Activated CD8-positive, alpha-beta T cell treated with anti-CD3 and anti-CD28 coated beads, Interleukin-2, amount 10 ng/mL, durations not matched to agents 7 days and 5 days (primary cell): ENCODE measurements around the gene CMTM7. TPM values are rescaled to one million over a fixed set of nuclear protein-coding genes. Genes with fewer than 3 reads are reported as not detected.
A peak's percentile ranks its signal among the peaks of the same experiment; 100 is the strongest.

Source experiments
- ATAC-seq: fragments of 150-1000 bp; cut with Tn5 transposase; one replicate; pipeline ENCODE4 v1.10.0; 2021; ENCODE audit warnings: moderate library complexity
- CTCF ChIA-PET: fragments of 350-600 bp; sonication (Branson Sonifier 250); formaldehyde crosslinking; loops from one replicate; lab custom pipeline; 2021; ENCODE audit warnings: antibody characterized with exemption; lab: Charles Lee
- POLR2A ChIA-PET: fragments of 350-600 bp; sonication (Branson Sonifier 250); formaldehyde crosslinking; loops from one replicate; lab custom pipeline; 2021; ENCODE audit warnings: antibody characterized with exemption; lab: Charles Lee
- DNase-seq: peaks from one replicate; pipeline ENCODE4 v3.0.0-alpha.2; 2020
- H3K27ac Mint-ChIP-seq: one replicate; pipeline ENCODE4 v1.8.0; 2021; ENCODE audit warnings: mild to moderate bottlenecking, mixed read lengths
- H3K27me3 Mint-ChIP-seq: one replicate; pipeline ENCODE4 v1.8.0; 2021; ENCODE audit warnings: low read depth, mixed read lengths
- H3K36me3 Mint-ChIP-seq: one replicate; pipeline ENCODE4 v1.8.0; 2021; ENCODE audit warnings: low read depth, mixed read lengths
- H3K4me1 Mint-ChIP-seq: one replicate; pipeline ENCODE4 v1.8.0; 2021; ENCODE audit warnings: low read depth, mixed read lengths
- H3K4me3 Mint-ChIP-seq: one replicate; pipeline ENCODE4 v1.8.0; 2021; ENCODE audit warnings: mild to moderate bottlenecking, mixed read lengths
- H3K9me3 Mint-ChIP-seq: one replicate; pipeline ENCODE4 v1.8.0; 2022; ENCODE audit warnings: mixed read lengths; ENCODE audit not compliant: insufficient read depth
- total RNA-seq, 2 experiments: library from RNA; stranded (reverse); gene quantifications; one replicate each; pipeline ENCODE4 v1.2.3, GENCODE V29; 2021

The CMTM7 gene
- total RNA-seq, 2 experiments from 2014 or later: 38.3 to 42.3 TPM

- Mint-ChIP-seq H3K4me3 (no peak overlapping the region), H3K27ac (no peak overlapping the region), H3K9me3 (no peaks in the 10 kb centered on the region), H3K36me3 (peaks cover 11% of the 10 kb centered on the region), H3K4me1 (peaks cover 7% of the 10 kb centered on the region), H3K27me3 (no peaks in the 10 kb centered on the region)
- ChIA-PET POLR2A (no interaction called here), CTCF (interaction anchor here (0.9 to 1.3 kb wide), 2 partner anchors 26 to 172 kb away, joined by 3 to 5 read pairs; no protein-coding TSS in a partner anchor)
- DNase-seq: no peak
- no peak for ATAC-seq
Measured at GRCh38 chr3:32493437-32494414, 102.1 kb downstream of the CMTM7 start.

- ATAC-seq: no peak
- DNase-seq: no peak
- POLR2A ChIA-PET: interaction anchor here (0.6 kb wide), 1 partner anchor 40 kb away, joined by 4 read pairs; no protein-coding TSS in a partner anchor
- H3K4me3 Mint-ChIP-seq: no peak overlapping the region
- H3K27ac Mint-ChIP-seq: no peak overlapping the region
- H3K27me3 Mint-ChIP-seq: no peaks in the 10 kb centered on the region
- no peaks in the 10 kb centered on the region for H3K9me3 Mint-ChIP-seq
- peaks cover 13% of the 10 kb centered on the region for H3K36me3 Mint-ChIP-seq
- CTCF ChIA-PET: interaction anchor here (0.7 to 1.1 kb wide), 3 partner anchors 12 to 255 kb away, joined by 3 to 4 read pairs (median 3); no protein-coding TSS in a partner anchor
- H3K4me1 Mint-ChIP-seq: peaks cover 13% of the 10 kb centered on the region
Measured at GRCh38 chr3:32495085-32495484, 103.4 kb downstream of the CMTM7 start.

- POLR2A ChIA-PET: no interaction called here
Measured at GRCh38 chr3:32495609-32496008, 104.0 kb downstream of the CMTM7 start.

GRCh38 chr3:32498252-32498651, 106.6 kb downstream of the CMTM7 start:
- DNase-seq (no peak), ATAC-seq (no peak)
- CTCF ChIA-PET: interaction anchor here (0.9 to 1.0 kb wide), 3 partner anchors 9 to 123 kb away, joined by 3 to 4 read pairs (median 3); no protein-coding TSS in a partner anchor
- POLR2A ChIA-PET: interaction anchor here (0.8 kb wide), 1 partner anchor 174 kb away, joined by 4 read pairs; no protein-coding TSS in a partner anchor
- peaks cover 37% of the 10 kb centered on the region for H3K4me1 Mint-ChIP-seq
- H3K27ac Mint-ChIP-seq: no peak overlapping the region
- no peak overlapping the region for H3K4me3 Mint-ChIP-seq
- H3K9me3 Mint-ChIP-seq: no peaks in the 10 kb centered on the region
- no peaks in the 10 kb centered on the region for H3K27me3 Mint-ChIP-seq
- H3K36me3 Mint-ChIP-seq: peaks cover 21% of the 10 kb centered on the region

More at GRCh38 chr3:32495609-32496008, 104.0 kb downstream of the CMTM7 start:
- CTCF ChIA-PET: interaction anchor here (0.7 to 1.1 kb wide), 4 partner anchors 12 to 256 kb away, joined by 3 to 4 read pairs (median 3); no protein-coding TSS in a partner anchor
- Mint-ChIP-seq H3K4me1 (peaks cover 18% of the 10 kb centered on the region), H3K27ac (no peak overlapping the region), H3K36me3 (peaks cover 16% of the 10 kb centered on the region), H3K4me3 (no peak overlapping the region), H3K27me3 (no peaks in the 10 kb centered on the region), H3K9me3 (no peaks in the 10 kb centered on the region)
- no peak for DNase-seq
- no peak for ATAC-seq

- ChIA-PET CTCF (interaction anchor here (1.0 kb wide), 2 partner anchors 8 to 10 kb away, joined by 3 read pairs; no protein-coding TSS in a partner anchor), POLR2A (no interaction called here)
- Mint-ChIP-seq H3K9me3 (no peaks in the 10 kb centered on the region), H3K36me3 (peaks cover 21% of the 10 kb centered on the region), H3K27ac (no peak overlapping the region), H3K4me3 (no peak overlapping the region), H3K4me1 (peaks cover 38% of the 10 kb centered on the region), H3K27me3 (no peaks in the 10 kb centered on the region)
- no peak for ATAC-seq
- no peak for DNase-seq
Measured at GRCh38 chr3:32498992-32499391, 107.3 kb downstream of the CMTM7 start.

GRCh38 chr3:32499585-32499984, 107.9 kb downstream of the CMTM7 start:
- peaks cover 21% of the 10 kb centered on the region for H3K36me3 Mint-ChIP-seq
- no peak overlapping the region for H3K4me3 Mint-ChIP-seq
- ChIA-PET POLR2A (no interaction called here), CTCF (interaction anchor here (1.0 to 2.8 kb wide), 2 partner anchors 11 to 124 kb away, joined by 3 to 13 read pairs; no protein-coding TSS in a partner anchor)
- H3K27ac Mint-ChIP-seq: peak overlapping the region; percentile 28
- peaks cover 38% of the 10 kb centered on the region for H3K4me1 Mint-ChIP-seq
- DNase-seq: no peak
- H3K27me3 Mint-ChIP-seq: no peaks in the 10 kb centered on the region
- no peaks in the 10 kb centered on the region for H3K9me3 Mint-ChIP-seq
- no peak for ATAC-seq

GRCh38 chr3:32500231-32500630, 108.6 kb downstream of the CMTM7 start:
- Mint-ChIP-seq H3K4me1 (peaks cover 38% of the 10 kb centered on the region), H3K27ac (no peak overlapping the region), H3K4me3 (peak overlapping the region; percentile 23), H3K27me3 (peaks cover 3% of the 10 kb centered on the region), H3K9me3 (no peaks in the 10 kb centered on the region), H3K36me3 (peaks cover 21% of the 10 kb centered on the region)
- ChIA-PET CTCF (interaction anchor here (1.0 to 2.8 kb wide), 2 partner anchors 11 to 124 kb away, joined by 3 to 13 read pairs; no protein-coding TSS in a partner anchor), POLR2A (no interaction called here)
- ATAC-seq (no peak), DNase-seq (no peak)

GRCh38 chr3:32500880-32501782, 109.5 kb downstream of the CMTM7 start:
- Mint-ChIP-seq H3K27ac (peak overlapping the region; percentile 27), H3K4me1 (peaks cover 38% of the 10 kb centered on the region), H3K27me3 (peaks cover 4% of the 10 kb centered on the region), H3K9me3 (no peaks in the 10 kb centered on the region), H3K4me3 (peak overlapping the region; percentile 99), H3K36me3 (peaks cover 18% of the 10 kb centered on the region)
- ATAC-seq: no peak
- ChIA-PET POLR2A (interaction anchor here (0.5 to 1.5 kb wide), 6 partner anchors 9 to 184 kb away, joined by 3 to 6 read pairs (median 4); partner anchors contain the start of gene CNOT10), CTCF (interaction anchor here (0.9 to 2.8 kb wide), 6 partner anchors 9 to 324 kb away, joined by 3 to 13 read pairs (median 5); no protein-coding TSS in a partner anchor)
- no peak for DNase-seq

GRCh38 chr3:32501783-32502117, 110.1 kb downstream of the CMTM7 start:
- Mint-ChIP-seq H3K27me3 (peaks cover 4% of the 10 kb centered on the region), H3K4me3 (peak overlapping the region; percentile 99), H3K36me3 (peaks cover 15% of the 10 kb centered on the region), H3K27ac (peak overlapping the region; percentile 96), H3K4me1 (peaks cover 35% of the 10 kb centered on the region), H3K9me3 (no peaks in the 10 kb centered on the region)
- no peak for ATAC-seq
- DNase-seq: no peak
- CTCF ChIA-PET: interaction anchor here (0.9 to 2.8 kb wide), 7 partner anchors 9 to 324 kb away, joined by 3 to 13 read pairs (median 4); no protein-coding TSS in a partner anchor
- POLR2A ChIA-PET: interaction anchor here (0.6 to 1.5 kb wide), 5 partner anchors 33 to 183 kb away, joined by 3 to 6 read pairs (median 4); partner anchors contain the start of gene CNOT10

GRCh38 chr3:32502118-32502945, 110.7 kb downstream of the CMTM7 start, which contains the start of gene CMTM6:
Gene CMTM6, minus strand, starts transcription at chr3:32502852. Its CDS starts 107 bp downstream, at chr3:32502745.
- peaks cover 4% of the 10 kb centered on the region for H3K27me3 Mint-ChIP-seq
- H3K9me3 Mint-ChIP-seq: no peaks in the 10 kb centered on the region
- H3K4me1 Mint-ChIP-seq: peaks cover 34% of the 10 kb centered on the region
- ChIA-PET POLR2A (interaction anchor here (0.6 to 1.5 kb wide), 6 partner anchors 34 to 183 kb away, joined by 3 to 6 read pairs (median 4); partner anchors contain the start of gene CNOT10), CTCF (interaction anchor here (0.9 to 2.8 kb wide), 6 partner anchors 8 to 325 kb away, joined by 3 to 13 read pairs (median 6); no protein-coding TSS in a partner anchor)
- ATAC-seq (peak; percentile 84), DNase-seq (peak; percentile 80)
- peak within 1 kb of the TSS; percentile 99 for H3K4me3 Mint-ChIP-seq
- H3K36me3 Mint-ChIP-seq: peaks cover 14% of the 10 kb centered on the region
- peak within 1 kb of the TSS; percentile 96 for H3K27ac Mint-ChIP-seq
